Embryonic facial prominence (tissue), 1 donor: ENCODE data around the gene ASIC2.

Experiments
- DNase-seq: peaks from one replicate; pipeline ENCODE4 v3.0.0-alpha.2; 2016; ENCODE audit errors: extremely low spot score

Gene ASIC2

GRCh38 chr17:33292981-33293867, at the start of gene ASIC2:
TSS of gene ASIC2 (minus strand) at chr17:33293295.
- no peak for DNase-seq

DNA sequence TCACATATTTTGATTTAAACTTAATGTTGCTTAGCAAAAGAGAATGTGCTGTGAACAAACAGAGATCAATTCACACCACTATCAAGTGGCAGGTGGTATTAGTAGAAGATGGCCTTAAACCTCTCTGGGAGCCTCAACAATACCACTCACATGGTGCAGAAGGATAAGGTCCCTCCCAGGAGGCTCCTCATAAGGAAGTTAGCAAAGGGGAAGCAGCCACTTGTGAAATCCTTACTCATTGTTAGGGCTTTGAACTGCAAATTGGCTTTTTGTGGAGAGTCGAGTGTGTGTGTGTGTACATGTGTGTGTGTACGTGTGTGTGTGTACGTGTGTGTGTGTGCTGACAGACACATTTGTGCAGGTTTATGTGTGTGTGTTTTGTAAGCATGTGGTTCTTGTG, 48.9 kb upstream of the ASIC2 start:
- DNase-seq: no peak

- no peak for DNase-seq
Observed at GRCh38 chr17:33338242-33338641, 45.1 kb upstream of the ASIC2 start.

DNA sequence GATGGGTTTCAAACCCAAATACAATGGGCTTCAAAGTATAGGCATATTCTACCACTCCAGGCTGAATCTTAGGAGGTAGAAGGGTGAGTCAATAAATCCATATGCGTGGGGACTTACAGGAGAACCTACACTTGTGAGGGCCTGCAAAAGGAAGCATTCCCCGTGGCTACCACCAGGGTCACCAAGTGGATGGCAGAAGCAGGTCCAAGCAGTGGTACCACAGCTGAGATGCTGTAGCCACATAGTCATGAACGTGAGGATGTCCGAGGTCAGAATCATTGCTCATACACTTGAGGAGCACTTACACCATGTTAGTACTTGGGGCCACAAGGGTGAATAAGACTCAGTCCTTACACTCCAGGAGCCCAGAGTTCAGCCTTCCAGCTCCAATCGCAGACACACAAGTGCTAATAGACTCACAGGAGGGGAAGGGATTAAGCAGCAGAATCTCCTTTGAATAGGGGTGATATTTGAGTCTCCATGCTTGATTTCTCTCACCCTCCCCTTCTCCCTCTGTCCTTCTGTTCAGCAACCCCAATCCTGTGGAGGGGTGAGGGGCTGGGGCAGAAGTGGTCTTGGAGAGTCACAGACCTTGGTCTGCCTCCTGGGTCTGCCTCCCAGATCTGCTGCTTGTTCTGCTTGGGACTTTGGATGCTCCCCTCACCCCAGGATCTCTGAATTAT, 42.5 kb upstream of the ASIC2 start:
- DNase-seq: no peak

GRCh38 chr17:33334703-33335102, 41.6 kb upstream of the ASIC2 start:
- DNase-seq: no peak

DNA sequence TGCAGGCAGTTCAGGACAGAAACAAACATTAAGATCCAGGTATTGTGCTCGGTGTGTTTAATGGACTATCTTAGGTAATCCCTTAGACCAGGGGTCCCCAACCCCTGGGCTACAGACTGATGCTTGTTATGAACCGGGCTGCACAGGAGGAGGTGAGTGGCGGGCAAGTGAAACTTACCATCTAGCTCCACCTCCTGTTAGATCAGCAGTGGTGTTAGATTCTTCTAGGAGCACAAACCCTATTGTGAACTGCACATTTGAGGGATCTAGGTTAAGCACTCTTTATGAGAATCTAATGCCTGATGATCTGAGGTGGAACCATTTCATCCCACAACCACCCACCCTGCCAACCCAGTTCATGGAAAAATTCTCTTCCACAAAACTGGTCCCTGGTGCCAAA, 37.8 kb upstream of the ASIC2 start:
- DNase-seq: no peak

DNA sequence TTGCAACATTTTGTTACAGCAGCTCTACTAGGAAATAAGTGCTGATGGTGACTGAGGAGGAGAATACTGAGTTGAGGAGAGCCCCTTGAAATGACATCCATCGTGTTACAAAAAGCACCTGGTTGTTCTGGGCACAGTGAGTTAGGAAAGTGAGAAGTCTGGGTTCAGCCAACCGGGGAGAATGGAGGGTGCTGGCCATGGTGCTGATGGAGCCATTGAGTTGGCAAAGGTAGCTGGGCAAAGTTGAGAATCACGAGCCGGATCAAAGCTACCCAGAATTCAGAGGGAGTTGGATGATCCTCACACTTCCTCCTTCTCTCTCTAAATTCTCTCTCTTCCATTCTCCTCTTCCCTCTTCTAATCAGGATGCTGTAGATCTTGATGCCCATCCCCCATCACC, 35.0 kb upstream of the ASIC2 start:
- DNase-seq: no peak

- no peak for DNase-seq
Observed at GRCh38 chr17:33324736-33325135, 31.6 kb upstream of the ASIC2 start.

DNA sequence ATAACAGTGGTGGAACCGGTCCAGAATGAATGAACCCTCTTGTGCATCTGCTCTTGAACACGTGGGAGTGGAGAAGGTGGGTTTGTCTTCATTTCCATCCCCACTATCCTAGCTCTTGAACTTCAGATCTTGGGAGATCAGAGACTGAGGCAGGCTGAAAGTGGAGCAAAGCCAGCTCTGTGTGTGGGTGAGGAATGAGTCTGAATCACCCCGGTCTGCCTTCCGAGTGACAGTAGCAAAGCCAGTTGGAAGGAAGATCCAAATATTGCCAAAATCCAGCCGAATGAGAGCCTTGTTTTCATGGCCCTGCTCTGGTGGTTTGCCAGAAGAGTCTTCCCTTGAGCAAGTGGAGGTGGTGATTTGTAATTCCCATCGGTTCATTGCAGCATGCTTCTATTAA, 29.0 kb upstream of the ASIC2 start:
- no peak for DNase-seq

DNA sequence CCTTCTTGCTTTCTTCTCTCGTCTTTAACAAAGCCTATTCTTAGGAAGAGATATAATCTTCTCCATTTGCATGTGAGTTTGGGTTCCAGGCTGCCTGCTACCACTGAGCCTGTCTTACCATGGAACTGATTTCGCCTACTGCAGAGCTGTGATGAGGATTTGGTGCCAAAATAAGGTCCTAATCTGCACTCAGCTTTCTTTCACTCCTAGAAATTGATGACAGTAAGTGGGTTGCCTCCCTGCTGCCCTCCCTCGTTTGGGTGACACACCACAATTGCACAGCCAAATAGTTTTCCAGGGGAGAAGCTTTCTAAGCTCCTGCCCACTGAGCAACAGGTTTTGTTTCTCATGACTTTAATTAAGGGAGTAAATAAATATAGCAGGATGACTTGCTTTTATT, 25.1 kb upstream of the ASIC2 start:
- no peak for DNase-seq

DNA sequence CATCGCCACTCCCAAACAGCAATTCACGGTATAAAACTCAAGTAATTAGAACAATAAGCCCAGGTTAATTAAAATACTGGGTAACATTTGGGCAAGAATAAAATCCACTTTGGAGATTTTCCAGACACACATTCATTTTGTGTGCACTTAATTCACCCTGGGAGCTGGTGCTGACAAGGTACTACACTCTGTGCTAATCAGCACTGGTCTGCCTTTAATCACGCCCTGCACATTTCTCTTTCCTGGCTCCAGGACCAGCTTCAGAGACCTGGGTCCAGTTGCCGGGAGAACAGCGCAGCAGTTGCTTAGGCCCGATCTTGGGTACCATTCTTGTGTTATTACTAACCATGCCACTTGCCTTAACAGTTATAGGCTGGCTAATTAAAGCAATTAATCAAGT, 23.7 kb upstream of the ASIC2 start:
- no peak for DNase-seq

- DNase-seq: no peak
Observed at GRCh38 chr17:33310296-33310695, 17.2 kb upstream of the ASIC2 start.

GRCh38 chr17:33303254-33303653, 10.2 kb upstream of the ASIC2 start:
- no peak for DNase-seq

DNA sequence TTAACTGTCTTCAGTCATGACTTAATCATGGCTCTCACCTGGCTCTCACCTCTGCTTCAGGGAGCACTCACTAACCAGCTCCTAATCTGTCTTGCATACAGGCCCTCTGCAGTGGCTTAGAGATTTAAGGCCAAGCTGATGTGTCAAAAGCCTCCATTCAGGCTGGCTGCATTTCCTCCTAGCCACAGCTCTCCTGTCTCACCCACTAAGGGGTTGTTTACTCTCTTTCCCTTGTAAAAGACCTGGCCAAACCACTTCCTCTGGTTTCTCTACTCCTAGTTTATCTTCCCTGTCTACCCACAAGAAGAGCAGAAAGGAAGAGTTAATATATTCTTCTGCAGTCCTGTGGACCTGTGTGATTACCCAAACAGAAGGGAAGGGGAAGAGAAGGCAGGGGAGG, 9.3 kb upstream of the ASIC2 start:
- DNase-seq: no peak

DNA sequence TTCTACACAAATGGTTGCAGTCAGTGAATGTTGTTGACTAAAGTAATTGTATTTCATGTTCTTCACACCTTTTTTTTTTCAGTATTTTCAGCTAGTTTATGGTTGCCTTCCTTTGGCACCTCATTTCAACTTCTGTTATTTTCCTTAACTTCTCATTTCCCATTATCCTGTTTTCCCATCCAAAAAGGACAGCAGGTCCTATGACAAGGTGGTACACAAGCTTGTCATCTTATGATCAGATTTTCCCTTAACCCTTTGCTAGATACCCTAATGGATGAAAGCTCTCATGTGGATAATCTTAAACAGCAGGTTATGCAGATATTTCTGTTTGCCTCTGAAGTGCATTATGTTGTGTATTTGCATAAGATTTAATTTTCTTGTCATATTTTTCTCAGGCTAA, 7.1 kb upstream of the ASIC2 start:
- no peak for DNase-seq

GRCh38 chr17:33299115-33299514, 6.0 kb upstream of the ASIC2 start:
- DNase-seq: no peak

DNA sequence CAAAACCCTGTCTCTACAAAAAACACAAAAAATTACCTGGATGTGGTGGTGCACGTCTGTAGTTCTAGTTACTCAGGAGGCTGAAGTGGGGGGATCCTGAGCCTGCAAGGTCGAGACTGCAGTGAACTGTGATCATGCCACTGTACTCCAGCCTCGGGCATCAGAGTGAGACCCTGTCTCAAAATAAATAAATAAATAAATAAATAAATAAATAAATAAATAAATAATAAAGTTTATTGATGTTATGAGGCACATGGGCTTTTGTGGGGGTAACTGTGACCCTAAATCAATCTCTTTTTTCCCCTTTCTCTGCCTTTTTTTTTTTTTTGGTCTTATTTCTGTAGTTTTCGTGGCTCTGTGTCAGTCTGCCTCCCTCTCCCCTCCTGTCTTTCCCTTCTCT, 4.5 kb upstream of the ASIC2 start:
- no peak for DNase-seq

- no peak for DNase-seq
Observed at GRCh38 chr17:33294994-33295393, 1.9 kb upstream of the ASIC2 start.

DNA sequence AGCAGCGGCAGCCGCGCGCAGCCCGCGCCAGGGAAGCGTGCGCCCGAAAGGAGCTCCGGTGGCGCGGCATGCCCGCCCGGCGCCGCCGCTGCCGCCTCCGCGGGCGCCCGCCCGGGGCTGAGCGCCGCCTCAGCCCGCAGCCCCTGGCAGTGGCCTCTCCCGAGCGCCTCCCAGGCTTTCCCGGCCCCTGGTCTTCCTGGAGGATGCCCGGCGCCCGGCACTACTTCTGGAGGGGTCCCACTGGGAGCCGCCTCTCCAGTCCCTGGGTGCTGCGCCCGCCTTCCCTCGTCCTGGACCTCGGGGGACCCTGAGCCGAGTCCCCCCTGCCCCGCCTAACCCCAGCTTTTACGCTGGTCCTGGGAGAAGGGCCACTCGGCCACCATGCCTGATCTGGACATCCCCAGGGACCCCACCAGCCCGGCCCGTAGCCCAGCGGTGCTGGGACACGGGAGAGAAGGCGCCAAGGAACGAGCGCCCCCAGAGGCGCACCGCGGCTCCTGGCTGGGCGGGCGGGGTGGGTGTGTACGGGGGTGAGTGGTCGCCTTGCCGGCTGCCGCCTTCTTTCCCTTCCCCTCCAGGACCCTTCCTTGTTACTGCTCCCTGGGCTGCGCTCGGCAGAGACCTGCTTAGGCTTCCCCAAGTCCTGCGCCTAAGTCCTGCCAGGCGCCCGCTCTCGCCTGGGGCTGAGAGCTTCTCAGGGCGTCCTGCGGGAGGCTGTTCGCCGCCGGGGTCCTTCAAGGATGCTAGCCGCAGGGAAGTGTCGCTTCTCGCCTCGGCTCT, 704 bp downstream of the ASIC2 start:
- no peak for DNase-seq

DNA sequence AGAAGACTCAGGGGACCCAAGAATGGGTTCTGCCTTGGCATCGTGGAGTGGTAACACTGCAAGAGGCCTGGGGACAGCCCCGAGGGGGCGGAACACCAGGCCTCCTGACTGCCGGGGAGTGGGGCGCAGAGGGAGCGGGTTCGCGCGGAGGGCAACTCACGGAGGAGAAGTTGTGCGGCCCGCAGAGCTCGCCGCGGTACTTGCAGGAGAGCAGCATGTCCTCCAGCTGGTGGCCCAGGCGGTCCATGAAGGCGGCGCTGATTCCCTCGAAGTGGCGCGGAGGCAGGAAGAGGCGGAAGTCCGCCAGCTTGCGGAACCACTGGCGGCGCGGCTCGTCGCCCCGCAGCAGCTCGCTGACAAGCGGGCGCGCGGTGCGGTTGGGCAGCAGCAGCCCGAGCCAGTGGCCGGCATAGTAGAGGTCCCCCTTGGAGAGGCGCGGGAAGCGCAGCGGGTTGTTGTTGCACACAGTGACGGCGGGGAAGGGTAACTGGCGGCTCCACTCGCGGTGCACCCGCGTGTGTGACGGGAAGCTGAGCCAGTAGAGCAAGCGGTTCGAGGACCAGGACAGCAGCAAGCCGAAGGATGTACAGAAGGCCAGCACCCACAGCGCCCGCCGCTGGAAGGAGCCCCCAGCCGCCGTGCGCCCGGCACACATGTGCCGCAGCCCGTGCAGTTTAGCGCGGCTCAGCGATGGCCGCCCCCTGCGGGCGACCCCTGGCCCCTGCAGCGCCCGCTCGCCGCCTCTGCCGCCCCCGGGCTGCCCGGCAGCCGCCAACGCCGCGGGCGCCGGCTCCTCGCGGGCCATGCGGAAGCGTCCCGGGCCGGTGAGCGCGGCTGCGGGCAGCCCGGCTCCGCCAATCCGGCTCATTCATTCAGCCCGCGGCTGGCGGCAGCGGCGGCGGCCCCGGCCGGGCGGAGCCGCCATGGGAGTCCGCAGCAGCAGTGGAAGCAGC, 1.6 kb downstream of the ASIC2 start:
- DNase-seq: no peak

DNA sequence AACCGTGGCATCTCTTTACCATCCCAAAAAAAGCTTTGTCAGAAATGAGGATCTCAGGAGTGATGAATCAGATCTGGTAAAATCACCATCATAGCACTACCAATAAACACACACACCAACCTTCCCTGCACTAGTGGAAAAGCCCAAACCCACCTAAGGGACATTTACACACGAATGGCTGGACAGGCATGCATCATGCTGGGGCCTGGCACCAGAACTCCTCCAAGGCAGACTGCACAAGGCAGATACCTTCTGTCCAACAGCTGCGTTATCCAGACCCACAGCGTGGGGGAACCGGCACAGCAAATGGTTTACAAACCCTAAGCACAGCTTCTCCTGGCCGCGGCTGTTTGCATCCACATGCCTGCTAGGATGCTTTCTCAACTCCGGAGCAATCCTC, 2.8 kb downstream of the ASIC2 start:
- no peak for DNase-seq
